Dermis microvascular lymphatic vessel endothelial cell (primary cell): Measurements from ENCODE around the gene RAB11FIP3. TPM values are rescaled to one million over a fixed set of nuclear protein-coding genes. Genes with fewer than 3 reads are reported as not detected.

Experiments
- DNase-seq, 2 donors: peaks; one replicate each; pipeline versions ENCODE4 v3.0.0 to v3.0.0-alpha.2; 2010; ENCODE audit warnings: low read depth in 2 of 2
- total RNA-seq: library from RNA; depleted of rRNA; stranded (reverse); fragments of >200 nt; gene quantifications from 2 replicates; pipeline ENCODE4 v1.2.1, GENCODE V29; 2014

Gene RAB11FIP3
- total RNA-seq, 1 donor from 2014 or later = 19.0 TPM

- DNase-seq = no peak
These were observed 126.7 kb downstream of the RAB11FIP3 start for GRCh38 chr16:552171-552570.

GRCh38 chr16:553601-554296 is 128.3 kb downstream of the RAB11FIP3 start:
- no peak for DNase-seq

- DNase-seq = no peak
These were observed 128.8 kb downstream of the RAB11FIP3 start for GRCh38 chr16:554297-554621.

GRCh38 chr16:554640-555365 is 129.4 kb downstream of the RAB11FIP3 start:
- peak in 1 of 2 donors; percentile 47 for DNase-seq

- no peak for DNase-seq
These were observed 130.4 kb downstream of the RAB11FIP3 start for GRCh38 chr16:555528-556473.

- no peak for DNase-seq
These were observed 131.2 kb downstream of the RAB11FIP3 start for GRCh38 chr16:556474-557173.

GRCh38 chr16:557463-558297 is 132.2 kb downstream of the RAB11FIP3 start:
- DNase-seq = no peak

GRCh38 chr16:558298-559020 is 133.0 kb downstream of the RAB11FIP3 start:
- DNase-seq = no peak

- DNase-seq = no peak
These were observed 133.6 kb downstream of the RAB11FIP3 start for GRCh38 chr16:559021-559380.

- DNase-seq = no peak
These were observed 134.2 kb downstream of the RAB11FIP3 start for GRCh38 chr16:559411-560203.

GRCh38 chr16:560204-560700 is 134.8 kb downstream of the RAB11FIP3 start, which contains the start of gene PRR35:
PRR35 (plus strand) TSS chr16:560394; CDS start chr16:563295, 2,901 bp downstream.
- DNase-seq = no peak

- no peak for DNase-seq
These were observed 135.4 kb downstream of the RAB11FIP3 start for GRCh38 chr16:560701-561412.

GRCh38 chr16:561413-561794 is 136.0 kb downstream of the RAB11FIP3 start:
- DNase-seq = no peak

GRCh38 chr16:561957-562938 is 136.8 kb downstream of the RAB11FIP3 start:
- no peak for DNase-seq

GRCh38 chr16:563072-563644 is 137.7 kb downstream of the RAB11FIP3 start:
- DNase-seq = no peak

GRCh38 chr16:564690-565418 is 139.4 kb downstream of the RAB11FIP3 start:
- DNase-seq = no peak
